Sigmoid colon (tissue), 7 donors: Measurements from ENCODE around the gene NISCH. TPM values are rescaled to one million over a fixed set of nuclear protein-coding genes. Genes with fewer than 3 reads are reported as not detected.

Experiments
- DNase-seq: peaks from one replicate; pipeline ENCODE4 v3.0.0-alpha.2; 2019
- H3K27ac ChIP-seq, 4 donors: fragments of 200-600 bp; sonication (generic); one replicate each; pipeline ENCODE4 v1.5.1; 2016 to 2019; ENCODE audit warnings: mild to moderate bottlenecking in 1 of 4
- H3K27me3 ChIP-seq, 3 donors: fragments of 200-600 bp; sonication (generic); one replicate each; pipeline ENCODE4 v1.5.1; 2019; ENCODE audit warnings: mild to moderate bottlenecking in 1 of 3
- H3K36me3 ChIP-seq, 4 donors: fragments of 200-600 bp; sonication (generic); one replicate each; pipeline ENCODE4 v1.5.1; 2016 to 2019
- H3K4me1 ChIP-seq, 4 donors: fragments of 200-600 bp; sonication (generic); one replicate each; pipeline ENCODE4 v1.5.1; 2017 to 2019
- H3K4me3 ChIP-seq, 4 donors: fragments of 200-600 bp; sonication (generic); one replicate each; pipeline ENCODE4 v1.5.1; 2017 to 2019; ENCODE audit warnings: mild to moderate bottlenecking in 2 of 4, moderate library complexity in 1 of 4
- H3K9me3 ChIP-seq, 4 donors: fragments of 200-600 bp in 3 of 4; sonication (generic) in 3 of 4; one replicate each; pipeline versions ENCODE4 v1.5.1 to v1.6.1; 2013 to 2019
- EP300 ChIP-seq, 4 donors: sonication (generic); formaldehyde crosslinking; IDR thresholded peaks; one replicate each; pipeline ENCODE4 v1.6.1; 2017; ENCODE audit warnings: antibody characterized with exemption in 4 of 4
- POLR2A ChIP-seq, 2 donors: fragments of 450-650 bp; IDR thresholded peaks; one replicate each; pipeline ENCODE4 v1.6.1; 2016; ENCODE audit warnings: antibody characterized with exemption in 2 of 2, mild to moderate bottlenecking in 2 of 2, moderate library complexity in 2 of 2
- POLR2AphosphoS5 ChIP-seq, 4 donors: sonication (generic); formaldehyde crosslinking; IDR thresholded peaks; one replicate each; pipeline ENCODE4 v1.6.1; 2017; ENCODE audit warnings: antibody characterized with exemption in 4 of 4
- WGBS, 2 donors: extraction: QIAGEN DNeasy Blood & Tissue Kit; methylation state at CpG; one replicate each; pipeline ENCODE4 v1.1.7; 2013; 5-methylcytosine and 5-hydroxymethylcytosine counted together
- intact Hi-C: fragments of 100-400 bp; cut with DNase I; formaldehyde crosslinking; loops from one replicate; pipeline ENCODE4 v1.15.1; 2023
- polyA plus RNA-seq, 3 donors: library from polyadenylated mRNA; stranded (reverse); fragments of 200-250 nt; gene quantifications; one replicate each; pipeline ENCODE4 v1.2.3, GENCODE V29; 2013
- total RNA-seq, 4 donors: library from RNA; depleted of rRNA; stranded (reverse); fragments of >200 nt; gene quantifications; one replicate each; pipeline ENCODE4 v1.1.0, GENCODE V29; 2016
- TF ChIP-seq, protein P1 (sequence below), 4 experiments: fragments of 450-650 bp in 3 of 4; fragments of 200-600 bp in 1 of 4; IDR thresholded peaks; one replicate each; pipeline ENCODE4 v1.5.1; 2016 to 2019; ENCODE audit warnings: antibody characterized with exemption in 4 of 4, mild to moderate bottlenecking in 3 of 4, moderate library complexity in 2 of 4
- donor health status: healthy with polysubstance abuse.
- donor health status: Bipolar disorder and iron deficiency.
- donor health status: healthy.

The NISCH gene
- total and polyA plus RNA-seq, 7 donors = 14.3 to 113 (median 53.5) TPM

- H3K27me3 ChIP-seq = no peaks in the 10 kb centered on the region
- H3K36me3 ChIP-seq = no peaks in the 10 kb centered on the region
- intact Hi-C loops = loop anchor here (1.0 kb wide), 1 partner anchor 19 kb away; no protein-coding TSS in a partner anchor
- no peaks in the 10 kb centered on the region for H3K9me3 ChIP-seq
- no peak overlapping the region for H3K27ac ChIP-seq
- DNase-seq = peak; percentile 76
- 15 to 20% methylated on average over 7 of the region's 7 CpGs for WGBS, 2 donors
- H3K4me3 ChIP-seq = no peak overlapping the region
- peaks cover 0 to 4% (median 2%) of the 10 kb centered on the region in 4 donors for H3K4me1 ChIP-seq
- no peak for TF ChIP-seq POLR2AphosphoS5 (IDR thresholded peaks at IDR 0.05)
- TF ChIP-seq, protein P1, sequence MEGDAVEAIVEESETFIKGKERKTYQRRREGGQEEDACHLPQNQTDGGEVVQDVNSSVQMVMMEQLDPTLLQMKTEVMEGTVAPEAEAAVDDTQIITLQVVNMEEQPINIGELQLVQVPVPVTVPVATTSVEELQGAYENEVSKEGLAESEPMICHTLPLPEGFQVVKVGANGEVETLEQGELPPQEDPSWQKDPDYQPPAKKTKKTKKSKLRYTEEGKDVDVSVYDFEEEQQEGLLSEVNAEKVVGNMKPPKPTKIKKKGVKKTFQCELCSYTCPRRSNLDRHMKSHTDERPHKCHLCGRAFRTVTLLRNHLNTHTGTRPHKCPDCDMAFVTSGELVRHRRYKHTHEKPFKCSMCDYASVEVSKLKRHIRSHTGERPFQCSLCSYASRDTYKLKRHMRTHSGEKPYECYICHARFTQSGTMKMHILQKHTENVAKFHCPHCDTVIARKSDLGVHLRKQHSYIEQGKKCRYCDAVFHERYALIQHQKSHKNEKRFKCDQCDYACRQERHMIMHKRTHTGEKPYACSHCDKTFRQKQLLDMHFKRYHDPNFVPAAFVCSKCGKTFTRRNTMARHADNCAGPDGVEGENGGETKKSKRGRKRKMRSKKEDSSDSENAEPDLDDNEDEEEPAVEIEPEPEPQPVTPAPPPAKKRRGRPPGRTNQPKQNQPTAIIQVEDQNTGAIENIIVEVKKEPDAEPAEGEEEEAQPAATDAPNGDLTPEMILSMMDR (IDR thresholded peaks at IDR 0.05) = peak; percentile 54 to 70 (median 58)
- no peak for TF ChIP-seq EP300 (IDR thresholded peaks at IDR 0.05)
- TF ChIP-seq POLR2A (IDR thresholded peaks at IDR 0.05) = no peak
Measured at GRCh38 chr3:52428151-52429005, 27.0 kb upstream of the NISCH start.

DNA sequence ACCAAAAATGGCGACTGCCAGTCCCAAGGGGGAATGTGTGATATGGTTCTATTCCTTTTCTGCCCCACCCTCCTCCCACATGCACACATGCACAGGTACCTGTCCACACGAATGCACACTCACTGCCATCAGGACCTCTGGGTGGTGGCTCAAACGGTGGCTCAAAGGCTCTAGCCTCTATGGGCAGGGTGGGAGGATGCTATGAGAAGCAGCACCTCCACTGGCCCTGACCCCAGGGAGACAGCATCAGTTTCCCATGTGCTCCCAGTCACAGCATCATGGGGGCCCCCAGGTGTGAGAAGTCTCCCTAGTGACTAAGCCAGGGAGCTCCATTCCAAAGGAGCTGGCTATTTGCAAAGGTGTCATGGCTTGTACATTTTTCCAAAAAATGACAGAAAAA is 26.4 kb upstream of the NISCH start:
- no peaks in the 10 kb centered on the region for H3K27me3 ChIP-seq
- peaks cover 0 to 4% (median 2%) of the 10 kb centered on the region in 4 donors for H3K4me1 ChIP-seq
- intact Hi-C loops = no loop called here
- no peaks in the 10 kb centered on the region for H3K9me3 ChIP-seq
- H3K27ac ChIP-seq = no peak overlapping the region
- DNase-seq = peak; percentile 48
- no peak overlapping the region for H3K4me3 ChIP-seq
- WGBS, 2 donors = 35 to 48% methylated on average over 3 of the region's 3 CpGs
- H3K36me3 ChIP-seq = no peaks in the 10 kb centered on the region
- TF ChIP-seq, protein P1 (IDR thresholded peaks at IDR 0.05) = no peak
- TF ChIP-seq POLR2AphosphoS5 (IDR thresholded peaks at IDR 0.05) = no peak
- TF ChIP-seq EP300 (IDR thresholded peaks at IDR 0.05) = no peak
- TF ChIP-seq POLR2A (IDR thresholded peaks at IDR 0.05) = no peak

- no peak overlapping the region for H3K4me3 ChIP-seq
- intact Hi-C loops = no loop called here
- no peaks in the 10 kb centered on the region for H3K9me3 ChIP-seq
- peak; percentile 43 for DNase-seq
- no peaks in the 10 kb centered on the region for H3K27me3 ChIP-seq
- H3K4me1 ChIP-seq = peaks cover 0 to 4% (median 2%) of the 10 kb centered on the region in 4 donors
- no peak overlapping the region for H3K27ac ChIP-seq
- no peaks in the 10 kb centered on the region for H3K36me3 ChIP-seq
- 81 to 85% methylated on average over 7 of the region's 7 CpGs for WGBS, 2 donors
- no peak for TF ChIP-seq EP300 (IDR thresholded peaks at IDR 0.05)
- no peak for TF ChIP-seq POLR2A (IDR thresholded peaks at IDR 0.05)
- TF ChIP-seq POLR2AphosphoS5 (IDR thresholded peaks at IDR 0.05) = no peak
- TF ChIP-seq, protein P1 (IDR thresholded peaks at IDR 0.05) = no peak
Measured at GRCh38 chr3:52429779-52430415, 25.5 kb upstream of the NISCH start.

GRCh38 chr3:52430416-52430810 is 25.0 kb upstream of the NISCH start:
- WGBS, 2 donors = 70 to 91% methylated on average over 9 of the region's 9 CpGs
- Histone ChIP-seq H3K36me3 (no peaks in the 10 kb centered on the region), H3K9me3 (no peaks in the 10 kb centered on the region), H3K27ac (no peak overlapping the region), H3K4me3 (no peak overlapping the region), H3K4me1 (peaks cover 0 to 4% (median 2%) of the 10 kb centered on the region in 4 donors), H3K27me3 (no peaks in the 10 kb centered on the region)
- TF ChIP-seq EP300 (IDR thresholded peaks at IDR 0.05) (no peak), POLR2A (IDR thresholded peaks at IDR 0.05) (no peak), POLR2AphosphoS5 (IDR thresholded peaks at IDR 0.05) (no peak)
- TF ChIP-seq, protein P1 (IDR thresholded peaks at IDR 0.05) = no peak
- peak; percentile 46 for DNase-seq
- intact Hi-C loops = no loop called here
